T47D (cell line): ENCODE measurements around the gene ADAT3.

ENCODE experiments used
- DNase-seq, 2 experiments: peaks; one replicate each; pipeline versions ENCODE4 v3.0.0 to v3.0.0-alpha.2; 2011 to 2012; ENCODE audit warnings: low read depth in 1 of 2, low spot score in 1 of 2
- JUND ChIP-seq: IDR thresholded peaks from 2 replicates; pipeline ENCODE4 v1.6.1; 2012; ENCODE audit warnings: low read depth
- in situ Hi-C: cut with HindIII; loops from 2 replicates; pipeline ENCODE4 v1.10.0; 2016; ENCODE audit warnings: low sequenced_read_pairs, low pct_unique_long_range_greater_than_20kb

Gene ADAT3

DNA sequence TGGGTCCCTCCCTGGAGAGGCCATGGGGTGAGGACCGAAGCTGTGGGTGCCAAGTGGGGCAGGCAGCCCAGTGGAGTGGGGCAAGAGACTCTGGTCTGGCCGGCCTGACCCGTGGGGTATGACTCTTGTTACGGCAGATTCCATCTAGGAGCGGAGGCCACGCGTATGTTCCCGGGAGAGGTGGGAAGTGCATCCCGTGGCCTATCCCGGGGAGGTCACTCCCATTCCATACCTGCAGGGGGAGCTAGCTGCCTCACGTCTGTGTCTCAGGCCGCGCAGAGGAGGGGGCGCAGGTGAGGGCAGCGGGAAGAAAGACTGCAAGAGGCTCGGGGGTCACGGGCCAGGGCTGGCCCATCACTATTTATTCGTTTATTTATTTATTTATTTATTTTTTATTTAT is 40.7 kb downstream of the ADAT3 start:
- in situ Hi-C loops = no loop called here
- DNase-seq = peak; percentile 61 to 67
- no peak for TF ChIP-seq JUND

- in situ Hi-C loops = no loop called here
- TF ChIP-seq JUND = no peak
- no peak for DNase-seq
These were observed 42.5 kb downstream of the ADAT3 start for GRCh38 chr19:1947651-1948209.

- TF ChIP-seq JUND = no peak
- no peak for DNase-seq
- in situ Hi-C loops = no loop called here
These were observed 44.3 kb downstream of the ADAT3 start for GRCh38 chr19:1949304-1950101.

DNA sequence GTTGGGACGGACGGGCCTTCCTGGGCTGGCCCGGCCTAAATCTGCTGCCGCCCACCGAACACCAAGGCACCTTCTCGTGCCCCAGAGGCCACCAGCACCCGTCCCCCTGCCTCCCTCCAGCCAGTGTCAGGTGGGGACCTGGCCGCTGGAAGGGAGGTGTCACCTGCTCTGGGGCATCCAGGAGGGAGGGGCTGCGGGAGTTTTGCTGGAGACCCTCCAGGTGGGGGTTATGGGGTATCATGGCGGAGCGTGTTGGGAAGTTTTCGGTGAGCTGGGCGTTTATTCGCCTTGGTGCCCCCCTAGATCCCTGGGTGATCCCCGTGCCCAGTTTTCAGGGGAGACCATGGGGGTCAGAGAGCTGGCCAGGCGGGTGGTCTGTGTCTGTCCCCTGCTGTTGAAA is 45.4 kb downstream of the ADAT3 start:
- in situ Hi-C loops = no loop called here
- no peak for TF ChIP-seq JUND
- no peak for DNase-seq

GRCh38 chr19:1952635-1953034 is 47.4 kb downstream of the ADAT3 start:
- in situ Hi-C loops = no loop called here
- no peak for TF ChIP-seq JUND
- no peak for DNase-seq

DNA sequence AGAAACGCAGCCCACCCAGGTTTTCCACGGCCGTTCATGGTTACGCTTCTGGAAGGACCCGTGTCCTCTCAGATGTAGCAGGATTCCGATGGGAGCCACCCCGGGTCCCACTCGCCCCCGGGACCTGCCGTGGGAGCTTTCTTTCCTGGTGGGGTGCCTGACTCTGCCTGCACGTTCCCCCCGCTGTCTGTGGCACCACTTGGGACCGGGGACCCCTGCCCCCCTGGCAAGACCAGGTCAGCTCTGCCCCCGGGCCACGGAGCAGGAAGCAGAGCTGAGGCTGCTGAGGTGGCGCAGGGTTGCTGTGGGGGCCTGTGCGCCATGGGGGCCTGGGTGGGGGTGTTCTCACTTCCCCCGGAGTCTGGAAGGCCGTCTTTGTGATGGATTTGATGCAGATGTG is 47.8 kb downstream of the ADAT3 start:
- in situ Hi-C loops = no loop called here
- TF ChIP-seq JUND = no peak
- no peak for DNase-seq

DNA sequence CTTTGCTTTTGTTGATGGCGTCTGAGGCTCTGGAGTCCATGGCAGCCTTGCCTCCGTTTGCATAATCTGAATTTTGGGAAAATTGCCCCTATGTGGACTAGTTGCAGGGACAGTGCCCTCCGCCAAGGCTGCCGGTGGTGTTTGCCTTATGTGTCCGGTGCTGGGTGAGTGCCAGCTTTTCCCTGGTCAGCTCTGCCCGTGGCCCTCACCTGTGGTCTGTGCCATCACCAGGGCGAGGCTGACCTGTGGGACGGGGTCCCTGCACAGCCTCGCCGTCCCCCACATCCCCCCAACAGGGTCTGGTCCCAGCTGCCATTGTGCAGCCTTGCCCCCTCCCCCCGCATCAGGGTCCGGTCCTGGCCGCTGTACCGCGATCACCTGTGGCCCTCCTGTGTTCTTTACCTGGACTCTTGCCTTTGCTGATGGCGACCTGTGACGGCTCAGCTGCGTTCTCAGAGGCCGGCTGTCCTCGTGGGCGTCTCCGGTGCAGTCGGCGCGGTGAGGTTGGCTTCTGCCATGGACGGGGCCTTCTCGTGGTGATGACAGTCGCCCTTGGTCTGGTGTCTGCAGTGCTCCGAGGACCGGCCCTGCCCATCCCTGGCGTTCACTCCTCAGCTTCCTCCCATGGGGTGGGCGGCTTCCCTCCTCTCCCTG is 48.4 kb downstream of the ADAT3 start:
- no peak for TF ChIP-seq JUND
- in situ Hi-C loops = no loop called here
- no peak for DNase-seq

DNA sequence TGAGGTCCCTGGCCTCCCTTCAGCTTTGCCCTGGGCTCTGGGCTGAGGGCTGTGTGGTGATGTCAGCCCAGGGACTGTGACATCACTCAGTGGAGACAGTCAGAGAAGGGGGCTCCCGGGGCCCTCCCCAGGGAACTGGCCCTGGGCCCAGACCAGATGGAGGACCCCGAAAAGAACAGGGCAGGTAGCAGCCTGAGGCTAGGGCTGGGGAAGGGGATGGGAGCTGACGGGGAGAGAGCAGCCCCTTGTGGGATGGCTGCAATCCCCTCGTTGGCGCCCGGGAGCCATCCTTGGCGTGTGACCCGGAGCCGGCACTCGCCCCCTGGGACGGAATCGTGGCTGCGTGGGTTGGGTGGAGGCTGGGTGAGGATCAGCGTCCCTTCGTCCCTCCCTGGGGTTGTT is 49.3 kb downstream of the ADAT3 start:
- no peak for TF ChIP-seq JUND
- no peak for DNase-seq
- in situ Hi-C loops = no loop called here

DNA sequence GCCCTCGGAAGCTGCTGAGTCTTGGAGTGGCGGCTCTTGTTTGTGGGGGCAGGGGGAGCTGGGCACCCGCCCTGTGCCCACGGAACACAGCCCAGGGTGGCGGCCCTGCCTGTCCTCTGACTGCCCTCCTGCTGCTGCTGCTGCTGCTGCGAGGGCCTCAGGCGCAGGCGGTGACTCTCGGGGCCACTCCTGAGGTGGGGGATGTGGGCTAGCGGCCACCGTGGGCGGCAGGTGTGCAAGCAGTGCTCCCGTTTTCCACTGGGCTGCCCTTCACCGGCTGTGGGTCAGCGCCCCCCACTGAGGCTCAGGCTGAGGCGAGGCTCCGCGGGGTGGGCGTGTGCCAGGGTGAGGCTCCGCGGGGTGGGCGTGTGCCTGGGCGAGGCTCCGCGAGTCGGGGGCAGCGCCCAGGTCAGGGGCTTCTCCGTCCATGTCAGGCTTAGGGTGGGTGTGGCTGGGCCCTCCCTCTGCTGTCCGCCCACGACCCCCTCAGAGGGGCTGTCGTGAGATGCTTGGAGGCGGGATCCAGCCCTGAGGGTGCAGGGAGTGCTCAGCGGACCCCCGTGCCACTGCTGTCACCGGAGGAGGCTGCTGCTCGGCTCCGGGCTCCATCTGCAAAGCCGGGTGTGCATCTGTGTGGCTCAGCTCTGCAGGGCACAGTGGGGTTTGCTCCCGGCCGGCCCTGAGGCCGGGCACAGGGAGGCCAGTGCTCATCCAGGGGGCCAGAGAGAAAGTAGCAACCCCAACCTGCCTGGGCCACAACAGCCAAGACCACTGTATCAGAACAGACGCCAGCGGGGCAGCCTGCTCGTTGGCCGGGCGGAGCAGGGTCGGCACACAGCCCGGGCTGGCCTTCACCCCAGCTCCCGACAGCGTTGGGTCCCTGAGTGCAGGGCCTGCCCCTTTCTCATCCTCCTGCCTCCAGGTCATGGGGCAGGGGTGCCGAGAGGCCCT is 50.2 kb downstream of the ADAT3 start:
- TF ChIP-seq JUND = no peak
- no peak for DNase-seq
- in situ Hi-C loops = no loop called here

GRCh38 chr19:1956122-1956494 is 50.9 kb downstream of the ADAT3 start:
- no peak for DNase-seq
- in situ Hi-C loops = no loop called here
- no peak for TF ChIP-seq JUND

DNA sequence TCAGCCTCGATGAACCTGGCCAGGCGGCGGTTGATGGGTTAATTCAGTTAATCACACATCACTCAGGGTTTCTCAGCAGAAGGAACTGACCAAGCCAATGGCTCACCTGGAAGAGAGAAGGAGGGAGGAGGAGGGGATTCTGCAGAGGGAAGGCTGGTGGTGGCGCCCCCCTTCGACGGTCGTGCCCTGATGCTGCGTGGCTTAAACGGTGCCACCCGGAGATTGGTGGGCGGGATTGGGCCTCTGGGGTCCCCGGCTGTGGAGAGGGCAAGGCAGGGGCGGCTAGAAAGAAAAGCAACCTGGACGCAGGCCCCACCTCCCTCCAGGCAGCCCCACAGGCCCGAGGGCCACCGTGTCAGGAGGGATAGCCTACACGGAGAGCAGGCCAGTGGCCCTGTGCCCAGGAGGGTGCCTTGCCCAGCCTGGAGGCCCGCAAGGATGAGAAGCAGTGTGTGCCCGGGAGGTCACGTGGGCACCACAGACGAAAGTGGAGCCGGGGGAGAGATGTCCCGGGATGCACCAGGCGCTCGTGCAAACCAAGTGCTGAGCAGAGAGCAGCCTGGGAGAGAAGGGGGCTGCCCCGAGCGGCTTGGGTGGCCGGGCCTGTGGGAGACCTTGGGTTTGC is 51.8 kb downstream of the ADAT3 start:
- DNase-seq = no peak
- no peak for TF ChIP-seq JUND

DNA sequence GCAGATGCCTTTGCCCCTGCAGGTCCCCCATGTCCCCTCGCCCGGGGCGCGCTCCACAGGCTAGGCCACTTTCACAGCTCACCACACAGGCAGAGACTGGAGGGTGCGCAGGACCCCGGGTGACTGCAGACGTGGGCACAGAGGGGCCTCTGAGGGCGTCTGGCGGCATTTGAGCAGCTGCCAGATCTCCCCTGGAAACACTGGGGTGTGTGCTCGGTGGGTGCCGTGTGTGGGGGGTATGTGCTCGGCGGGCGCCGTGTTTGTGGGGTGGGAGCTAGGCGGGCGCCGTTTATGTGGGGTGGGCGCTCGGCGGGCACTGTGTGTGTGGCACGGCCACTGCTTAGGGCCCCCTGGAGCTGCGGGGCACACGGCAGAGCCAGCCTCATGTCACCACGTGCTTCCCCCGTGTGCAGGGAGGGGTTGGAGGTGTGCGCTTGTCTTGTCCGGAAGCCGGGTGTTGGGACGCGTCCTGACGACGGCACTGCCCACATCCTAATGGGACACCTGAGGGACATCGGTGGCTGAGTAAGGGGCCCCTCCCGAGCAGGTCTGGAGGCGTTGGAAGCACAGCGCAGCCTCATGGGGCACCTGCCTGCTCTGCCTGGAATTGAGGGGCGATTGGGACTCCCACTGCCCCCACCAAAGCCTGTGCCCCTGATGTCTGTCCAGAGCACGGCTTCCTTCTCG is 52.5 kb downstream of the ADAT3 start:
- in situ Hi-C loops = no loop called here
- DNase-seq = no peak
- no peak for TF ChIP-seq JUND

More for the DNA sequence above, 51.8 kb downstream of the ADAT3 start:
- in situ Hi-C loops = no loop called here
